Endodermal cell (in vitro differentiated cells): Measurements from ENCODE around the gene CX3CL1. TPM values are rescaled to one million over a fixed set of nuclear protein-coding genes. Genes with fewer than 3 reads are reported as not detected.

Source experiments
- DNase-seq: peaks from one replicate; pipeline ENCODE4 v3.0.0-alpha.2; 2017
- H3K27ac ChIP-seq: 2 replicates; pipeline ENCODE4 v1.5.1; 2013; ENCODE audit warnings: mild to moderate bottlenecking, low read depth, low read length, moderate library complexity
- H3K27me3 ChIP-seq: 2 replicates; pipeline ENCODE4 v1.6.1; 2013; ENCODE audit warnings: mild to moderate bottlenecking, low read length, moderate library complexity; ENCODE audit not compliant: insufficient read depth, control insufficient read depth, poor library complexity, severe bottlenecking
- H3K36me3 ChIP-seq: 2 replicates; pipeline ENCODE4 v1.7.0; 2013; ENCODE audit warnings: mild to moderate bottlenecking, low read length, moderate library complexity; ENCODE audit not compliant: control insufficient read depth, insufficient read depth
- H3K4me1 ChIP-seq: one replicate; pipeline ENCODE4 v1.7.0; 2013; ENCODE audit warnings: low read length; ENCODE audit not compliant: control insufficient read depth, insufficient read depth
- H3K4me3 ChIP-seq: 2 replicates; pipeline ENCODE4 v1.5.1; 2013; ENCODE audit warnings: mild to moderate bottlenecking, low read length, moderate library complexity
- H3K9ac ChIP-seq: 2 replicates; pipeline ENCODE4 v1.6.1; 2013; ENCODE audit warnings: mild to moderate bottlenecking, low read length, moderate library complexity; ENCODE audit not compliant: poor library complexity, severe bottlenecking; ENCODE audit errors: extremely low read depth
- H3K9me3 ChIP-seq: 2 replicates; pipeline ENCODE4 v1.6.1; 2013; ENCODE audit warnings: mild to moderate bottlenecking, low read length, moderate library complexity; ENCODE audit not compliant: control insufficient read depth
- H3K27ac Mint-ChIP-seq: 2 replicates; pipeline ENCODE4 v1.8.0; 2020; ENCODE audit warnings: mixed read lengths
- H3K27me3 Mint-ChIP-seq: 2 replicates; pipeline ENCODE4 v1.8.0; 2021; ENCODE audit warnings: mild to moderate bottlenecking, mixed read lengths; ENCODE audit not compliant: insufficient read depth
- H3K36me3 Mint-ChIP-seq: 2 replicates; pipeline ENCODE4 v1.8.0; 2020; ENCODE audit warnings: low read depth, mixed read lengths
- H3K4me1 Mint-ChIP-seq: 2 replicates; pipeline ENCODE4 v1.8.0; 2020; ENCODE audit warnings: mixed read lengths
- H3K4me3 Mint-ChIP-seq: 2 replicates; pipeline ENCODE4 v1.8.0; 2020; ENCODE audit warnings: mild to moderate bottlenecking, moderate library complexity, mixed read lengths
- H3K9me3 Mint-ChIP-seq: 2 replicates; pipeline ENCODE4 v1.8.0; 2020; ENCODE audit warnings: mild to moderate bottlenecking, mixed read lengths
- WGBS, 2 experiments: methylation state at CpG; one replicate each; pipeline versions ENCODE4 v1.1.5 to v1.1.7; 2013; ENCODE audit warnings: missing lambda C conversion rate in 2 of 2, mixed read lengths in 1 of 2; ENCODE audit not compliant: insufficient coverage in 1 of 2, insufficient read length in 1 of 2; 5-methylcytosine and 5-hydroxymethylcytosine counted together
- total RNA-seq, 2 donors: library from RNA; stranded (reverse); fragmentation: NEBNext Ultra II Directional in 1 of 2; extraction: Animal tissue kit (Norgen Biotek cat#: 25700) in 1 of 2; gene quantifications; 2 replicates in 1 of 2; 3 replicates in 1 of 2; pipeline ENCODE4 v1.2.1, GENCODE V29; 2021
- TF ChIP-seq, protein P1 (sequence below): fragments of 200-600 bp; sonication (generic); conservative IDR thresholded peaks from 2 replicates; pipeline ENCODE4 v1.5.0; 2021; ENCODE audit warnings: antibody characterized with exemption, mild to moderate bottlenecking

CX3CL1 gene
- total RNA-seq, 2 donors from 2014 or later = 0.18 to 1.0 TPM

DNA sequence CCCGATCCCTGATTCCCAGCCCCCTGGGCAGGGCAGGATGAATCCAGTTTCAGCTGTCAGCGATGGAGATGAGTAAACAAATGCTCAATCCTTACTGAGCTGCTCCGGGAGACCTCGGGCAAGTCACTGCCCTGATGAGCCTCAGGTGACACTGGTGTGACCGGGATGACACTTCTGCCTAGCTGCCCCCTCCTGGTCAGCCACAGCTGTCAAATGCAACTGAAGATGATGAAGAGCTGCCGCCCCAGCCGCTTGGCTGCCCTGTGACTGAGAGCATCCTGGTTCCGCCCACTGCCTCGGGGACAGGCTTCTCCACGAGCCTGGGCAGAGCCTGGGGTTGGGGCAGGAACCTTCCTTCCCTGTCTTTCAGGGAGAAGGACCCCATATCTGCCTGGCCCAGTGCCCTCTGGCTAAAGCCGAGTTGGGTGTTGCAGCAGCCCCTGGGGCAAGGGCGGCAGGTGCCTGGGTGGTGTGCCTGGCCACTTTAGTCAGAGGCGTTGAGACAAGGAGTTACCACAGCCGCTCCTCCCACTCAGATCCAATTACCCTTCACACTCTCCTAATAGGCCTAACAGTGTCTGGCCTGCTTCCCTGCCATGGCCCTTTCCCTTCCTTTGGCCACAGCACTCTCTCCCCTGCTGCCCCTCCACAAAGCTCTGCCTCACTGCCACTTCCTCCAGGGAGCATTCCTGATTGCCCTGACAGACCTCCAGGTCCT, 37.7 kb downstream of the CX3CL1 start:
- no peaks in the 10 kb centered on the region for H3K9me3 ChIP-seq
- H3K4me1 ChIP-seq = no peaks in the 10 kb centered on the region
- no peak overlapping the region for H3K9ac ChIP-seq
- Mint-ChIP-seq H3K9me3 (no peaks in the 10 kb centered on the region), H3K36me3 (no peaks in the 10 kb centered on the region), H3K27me3 (peaks cover 2% of the 10 kb centered on the region), H3K4me3 (no peak overlapping the region), H3K4me1 (no peaks in the 10 kb centered on the region), H3K27ac (no peak overlapping the region)
- no peaks in the 10 kb centered on the region for H3K27me3 ChIP-seq
- 71 to 73% methylated on average over 13 to 14 of the region's 14 CpGs for WGBS, 2 experiments
- no peak overlapping the region for H3K27ac ChIP-seq
- no peaks in the 10 kb centered on the region for H3K36me3 ChIP-seq
- TF ChIP-seq, protein P1, sequence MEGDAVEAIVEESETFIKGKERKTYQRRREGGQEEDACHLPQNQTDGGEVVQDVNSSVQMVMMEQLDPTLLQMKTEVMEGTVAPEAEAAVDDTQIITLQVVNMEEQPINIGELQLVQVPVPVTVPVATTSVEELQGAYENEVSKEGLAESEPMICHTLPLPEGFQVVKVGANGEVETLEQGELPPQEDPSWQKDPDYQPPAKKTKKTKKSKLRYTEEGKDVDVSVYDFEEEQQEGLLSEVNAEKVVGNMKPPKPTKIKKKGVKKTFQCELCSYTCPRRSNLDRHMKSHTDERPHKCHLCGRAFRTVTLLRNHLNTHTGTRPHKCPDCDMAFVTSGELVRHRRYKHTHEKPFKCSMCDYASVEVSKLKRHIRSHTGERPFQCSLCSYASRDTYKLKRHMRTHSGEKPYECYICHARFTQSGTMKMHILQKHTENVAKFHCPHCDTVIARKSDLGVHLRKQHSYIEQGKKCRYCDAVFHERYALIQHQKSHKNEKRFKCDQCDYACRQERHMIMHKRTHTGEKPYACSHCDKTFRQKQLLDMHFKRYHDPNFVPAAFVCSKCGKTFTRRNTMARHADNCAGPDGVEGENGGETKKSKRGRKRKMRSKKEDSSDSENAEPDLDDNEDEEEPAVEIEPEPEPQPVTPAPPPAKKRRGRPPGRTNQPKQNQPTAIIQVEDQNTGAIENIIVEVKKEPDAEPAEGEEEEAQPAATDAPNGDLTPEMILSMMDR = peak; percentile 27
- DNase-seq = peak; percentile 69
- H3K4me3 ChIP-seq = no peak overlapping the region

DNA sequence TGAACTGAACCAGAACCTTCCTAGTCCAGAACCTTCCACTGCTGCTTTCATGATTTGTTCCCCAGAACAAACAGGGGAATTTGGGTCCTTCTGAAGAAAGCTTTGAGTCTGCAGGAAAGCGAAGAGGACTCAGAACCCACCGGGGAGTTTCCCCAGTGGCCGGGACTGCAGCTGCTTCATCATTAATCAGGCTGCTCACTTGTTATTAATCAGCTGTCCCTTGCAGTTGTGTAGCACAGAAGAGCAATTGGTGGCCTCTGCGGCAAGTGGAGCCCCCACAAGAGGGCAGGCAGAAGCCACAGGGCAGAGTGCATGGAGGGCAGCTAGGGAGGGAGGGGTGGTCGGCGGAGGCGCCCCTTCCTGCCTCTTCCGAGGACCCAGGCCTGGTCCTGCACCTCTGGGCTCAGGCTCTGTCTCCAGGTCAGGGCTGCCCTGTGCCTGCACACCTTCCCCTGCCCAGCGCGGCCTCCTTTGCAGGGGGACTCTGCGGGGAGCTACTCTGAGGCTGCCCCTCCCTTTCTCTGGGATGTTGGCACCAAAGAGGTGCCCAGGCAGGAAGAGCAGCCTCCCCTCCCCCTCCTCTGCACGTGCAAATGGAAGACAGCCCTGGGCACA, 39.2 kb downstream of the CX3CL1 start:
- Mint-ChIP-seq H3K27ac (no peak overlapping the region), H3K27me3 (peaks cover 4% of the 10 kb centered on the region), H3K4me1 (peaks cover 1% of the 10 kb centered on the region), H3K9me3 (no peaks in the 10 kb centered on the region), H3K4me3 (no peak overlapping the region), H3K36me3 (no peaks in the 10 kb centered on the region)
- DNase-seq = no peak
- Histone ChIP-seq H3K27me3 (no peaks in the 10 kb centered on the region), H3K9me3 (no peaks in the 10 kb centered on the region), H3K36me3 (no peaks in the 10 kb centered on the region), H3K4me1 (no peaks in the 10 kb centered on the region), H3K4me3 (no peak overlapping the region), H3K27ac (no peak overlapping the region), H3K9ac (no peak overlapping the region)
- TF ChIP-seq, protein P1 = peak; percentile 20
- WGBS, 2 experiments = 82 to 100% methylated on average over 1 to 12 of the region's 12 CpGs

DNA sequence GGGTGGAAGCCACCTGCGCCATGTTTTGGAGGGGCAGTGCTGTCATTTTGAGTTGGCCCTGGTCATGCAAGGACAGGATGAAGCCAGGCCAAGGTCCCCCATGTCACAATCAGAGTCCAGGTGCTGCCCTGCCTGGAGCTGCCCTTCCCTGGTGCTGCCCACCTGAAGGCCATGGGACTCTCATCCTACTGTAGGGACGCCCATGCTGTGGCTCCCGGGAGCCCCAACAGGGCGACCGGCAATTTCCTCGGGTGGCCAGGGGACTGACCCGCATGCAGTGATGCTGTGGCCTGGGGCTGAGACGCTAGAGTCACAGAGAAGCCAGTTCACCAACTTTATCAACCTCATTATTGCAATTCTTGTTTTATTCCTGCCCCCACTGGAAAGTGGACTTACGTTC, 40.3 kb downstream of the CX3CL1 start:
- TF ChIP-seq, protein P1 = no peak
- H3K9ac ChIP-seq = no peak overlapping the region
- H3K27me3 ChIP-seq = no peaks in the 10 kb centered on the region
- H3K4me3 ChIP-seq = no peak overlapping the region
- no peak overlapping the region for H3K27ac ChIP-seq
- Mint-ChIP-seq H3K9me3 (no peaks in the 10 kb centered on the region), H3K4me1 (peaks cover 6% of the 10 kb centered on the region), H3K27me3 (peaks cover 4% of the 10 kb centered on the region), H3K27ac (no peak overlapping the region), H3K4me3 (no peak overlapping the region), H3K36me3 (no peaks in the 10 kb centered on the region)
- no peak for DNase-seq
- 90 to 96% methylated on average over 2 to 9 of the region's 9 CpGs for WGBS, 2 experiments
- H3K4me1 ChIP-seq = no peaks in the 10 kb centered on the region
- H3K9me3 ChIP-seq = no peaks in the 10 kb centered on the region
- H3K36me3 ChIP-seq = no peaks in the 10 kb centered on the region
